NT2/D1 (cell line): ENCODE measurements around the gene SCRT2.
"Not testable (repeated sequence)": the region's sequence is repeated elsewhere in the genome, so short reads cannot be mapped to it uniquely, and the experiment has no call there.

Source experiments
- DNase-seq: peaks from one replicate; pipeline ENCODE4 v3.0.0-alpha.2; 2011; ENCODE audit warnings: low read depth, low spot score
- H3K27me3 ChIP-seq: 2 replicates; pipeline ENCODE4 v1.6.0; 2011; ENCODE audit warnings: mild to moderate bottlenecking; ENCODE audit not compliant: insufficient read length, insufficient read depth
- H3K36me3 ChIP-seq: 2 replicates; pipeline ENCODE4 v1.6.1; 2011; ENCODE audit warnings: mild to moderate bottlenecking, low read length, mixed read lengths; ENCODE audit not compliant: insufficient read depth, insufficient read length
- H3K4me1 ChIP-seq: 2 replicates; pipeline ENCODE4 v1.5.1; 2011; ENCODE audit not compliant: insufficient read depth, insufficient read length
- H3K4me3 ChIP-seq: 2 replicates; pipeline ENCODE4 v1.5.1; 2011; ENCODE audit warnings: low read depth; ENCODE audit not compliant: insufficient read length
- H3K9ac ChIP-seq: 2 replicates; pipeline ENCODE4 v1.6.0; 2011; ENCODE audit warnings: low read depth; ENCODE audit not compliant: insufficient read length
- H3K9me3 ChIP-seq: 2 replicates; pipeline ENCODE4 v1.5.1; 2011; ENCODE audit warnings: mild to moderate bottlenecking, low read length; ENCODE audit not compliant: insufficient read depth
- SUZ12 ChIP-seq: IDR thresholded peaks from 2 replicates; pipeline ENCODE4 v1.6.1; 2011; ENCODE audit not compliant: insufficient read length, insufficient read depth; ENCODE audit errors: extremely low read depth
- YY1 ChIP-seq: IDR thresholded peaks from 2 replicates; pipeline ENCODE4 v1.6.1; 2011; ENCODE audit not compliant: insufficient read length, insufficient read depth
- ZNF274 ChIP-seq: IDR thresholded peaks from 2 replicates; pipeline ENCODE4 v1.6.1; 2011; ENCODE audit warnings: mild to moderate bottlenecking, low read depth, low read length

The SCRT2 gene

GRCh38 chr20:699811-700338 lies 24.3 kb upstream of the SCRT2 start:
- Histone ChIP-seq H3K4me3 (no peak overlapping the region), H3K27me3 (no peaks in the 10 kb centered on the region), H3K9me3 (no peaks in the 10 kb centered on the region), H3K36me3 (no peaks in the 10 kb centered on the region), H3K4me1 (peaks cover 9% of the 10 kb centered on the region), H3K9ac (peak overlapping the region; percentile 51)
- peak; percentile 51 for DNase-seq
- TF ChIP-seq ZNF274 (no peak), YY1 (no peak), SUZ12 (no peak)

- Histone ChIP-seq H3K9ac (no peak overlapping the region), H3K27me3 (no peaks in the 10 kb centered on the region), H3K36me3 (no peaks in the 10 kb centered on the region), H3K9me3 (no peaks in the 10 kb centered on the region), H3K4me1 (peaks cover 9% of the 10 kb centered on the region), H3K4me3 (no peak overlapping the region)
- no peak for TF ChIP-seq ZNF274
- TF ChIP-seq YY1, result no peak
- TF ChIP-seq SUZ12, result no peak
- DNase-seq, result no peak
These were observed 23.7 kb upstream of the SCRT2 start for GRCh38 chr20:699342-699741.

DNA sequence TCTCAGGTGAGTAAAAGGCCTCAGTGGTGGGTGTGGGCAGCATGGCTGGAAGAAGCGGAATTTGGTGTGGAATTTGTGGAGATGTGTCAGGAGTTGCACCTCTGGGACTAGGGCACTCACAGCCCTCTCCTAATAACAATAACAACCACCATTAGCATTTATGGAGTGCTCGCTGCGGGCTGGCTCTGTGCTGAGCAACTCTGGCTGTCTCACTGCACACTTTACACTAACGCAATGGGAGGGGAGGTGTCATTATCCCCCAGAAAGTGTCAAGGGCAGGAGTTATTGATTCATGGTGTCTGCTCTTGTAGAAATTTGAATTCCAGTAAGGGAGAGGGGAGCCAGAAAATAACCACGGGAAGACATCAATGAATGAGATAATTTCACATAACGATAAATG lies 22.7 kb upstream of the SCRT2 start:
- peaks cover 9% of the 10 kb centered on the region for H3K4me1 ChIP-seq
- DNase-seq, result no peak
- TF ChIP-seq YY1 (no peak), ZNF274 (no peak), SUZ12 (no peak)
- H3K36me3 ChIP-seq, result no peaks in the 10 kb centered on the region
- no peaks in the 10 kb centered on the region for H3K27me3 ChIP-seq
- peak overlapping the region; percentile 39 for H3K9ac ChIP-seq
- H3K4me3 ChIP-seq, result no peak overlapping the region
- H3K9me3 ChIP-seq, result no peaks in the 10 kb centered on the region

- Histone ChIP-seq H3K9me3 (no peaks in the 10 kb centered on the region), H3K9ac (peak overlapping the region; percentile 39), H3K4me3 (no peak overlapping the region), H3K36me3 (no peaks in the 10 kb centered on the region), H3K27me3 (no peaks in the 10 kb centered on the region), H3K4me1 (peaks cover 9% of the 10 kb centered on the region)
- TF ChIP-seq ZNF274 (no peak), SUZ12 (no peak), YY1 (no peak)
- no peak for DNase-seq
These were observed 22.2 kb upstream of the SCRT2 start for GRCh38 chr20:697826-698225.

GRCh38 chr20:695165-695866 lies 19.7 kb upstream of the SCRT2 start:
- no peak overlapping the region for H3K9ac ChIP-seq
- H3K36me3 ChIP-seq, result no peaks in the 10 kb centered on the region
- TF ChIP-seq YY1 (no peak), ZNF274 (no peak), SUZ12 (no peak)
- no peaks in the 10 kb centered on the region for H3K9me3 ChIP-seq
- H3K4me3 ChIP-seq, result no peak overlapping the region
- peaks cover 7% of the 10 kb centered on the region for H3K4me1 ChIP-seq
- no peak for DNase-seq
- H3K27me3 ChIP-seq, result no peaks in the 10 kb centered on the region

- H3K36me3 ChIP-seq, result no peaks in the 10 kb centered on the region
- H3K4me1 ChIP-seq, result peaks cover 2% of the 10 kb centered on the region
- TF ChIP-seq YY1 (no peak), ZNF274 (no peak), SUZ12 (no peak)
- H3K27me3 ChIP-seq, result no peaks in the 10 kb centered on the region
- DNase-seq, result no peak
- no peak overlapping the region for H3K9ac ChIP-seq
- no peaks in the 10 kb centered on the region for H3K9me3 ChIP-seq
- H3K4me3 ChIP-seq, result no peak overlapping the region
These were observed 18.9 kb upstream of the SCRT2 start for GRCh38 chr20:694496-694895.

- not testable (repeated sequence) for DNase-seq, H3K4me3 ChIP-seq, H3K4me1 ChIP-seq, H3K9me3 ChIP-seq, H3K9ac ChIP-seq, H3K36me3 ChIP-seq, H3K27me3 ChIP-seq
These were observed 18.2 kb upstream of the SCRT2 start for GRCh38 chr20:693786-694185.

GRCh38 chr20:692044-692443 lies 16.4 kb upstream of the SCRT2 start:
- Histone ChIP-seq H3K9ac (no peak overlapping the region), H3K4me1 (peaks cover 2% of the 10 kb centered on the region), H3K9me3 (no peaks in the 10 kb centered on the region), H3K27me3 (no peaks in the 10 kb centered on the region), H3K4me3 (no peak overlapping the region), H3K36me3 (no peaks in the 10 kb centered on the region)
- TF ChIP-seq SUZ12 (no peak), YY1 (no peak), ZNF274 (no peak)
- no peak for DNase-seq
